Smooth muscle cell of the brain vasculature (primary cell): ENCODE results near the gene KBTBD12.
A peak's percentile ranks its signal among the peaks of the same experiment; 100 is the strongest.

Source experiments
- DNase-seq: peaks from one replicate; pipeline ENCODE4 v3.0.0-alpha.2; 2012; ENCODE audit warnings: low read depth, low spot score

The KBTBD12 gene

DNA sequence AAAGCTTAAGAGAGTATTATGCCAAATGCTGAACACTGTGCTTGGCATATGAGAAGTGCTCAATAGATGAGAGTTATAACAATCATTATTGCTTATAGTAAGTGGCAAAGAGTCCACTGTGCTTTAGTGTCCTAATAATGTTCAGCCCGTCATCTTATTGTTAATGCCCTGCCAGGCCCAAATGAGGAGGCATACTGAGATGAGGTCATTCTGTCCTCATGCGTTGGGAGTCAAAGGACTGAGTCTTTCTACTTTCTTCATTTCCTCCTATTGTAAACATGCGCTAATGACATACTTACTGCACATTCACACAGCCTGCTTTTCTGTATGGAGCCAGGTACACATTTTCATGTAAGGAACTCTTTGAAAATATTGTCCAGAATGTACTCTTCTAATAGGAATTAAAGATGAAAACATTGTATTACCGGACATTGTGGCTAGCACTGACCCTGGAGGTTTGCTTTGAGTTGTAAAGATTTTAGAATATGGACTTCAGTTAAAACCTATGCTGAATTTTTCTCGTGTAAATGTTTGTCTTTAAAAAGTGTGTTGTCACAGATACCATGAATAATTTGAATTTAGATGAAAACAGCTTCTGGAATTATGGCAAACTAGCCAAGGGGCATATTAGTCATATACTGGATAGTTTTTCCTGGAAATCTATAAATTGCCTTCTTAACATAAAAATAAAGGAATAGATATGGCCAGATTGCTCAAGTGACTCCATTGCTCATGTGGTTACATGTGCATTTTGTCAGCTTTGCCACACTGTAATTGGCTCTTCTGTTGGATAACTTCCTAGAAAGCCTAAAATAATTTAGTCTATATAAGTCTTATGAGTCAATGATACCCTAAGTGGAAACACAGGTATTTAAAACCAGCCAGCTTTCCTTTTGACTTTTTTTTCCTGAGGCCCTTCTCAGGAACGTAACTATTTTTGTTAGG lies 38.3 kb downstream of the KBTBD12 start:
- DNase-seq, result no peak

- no peak for DNase-seq
These were observed 39.6 kb downstream of the KBTBD12 start for GRCh38 chr3:127954640-127955039.

GRCh38 chr3:127955728-127956127 lies 40.7 kb downstream of the KBTBD12 start:
- no peak for DNase-seq

GRCh38 chr3:127959041-127959440 lies 44.0 kb downstream of the KBTBD12 start:
- no peak for DNase-seq

DNA sequence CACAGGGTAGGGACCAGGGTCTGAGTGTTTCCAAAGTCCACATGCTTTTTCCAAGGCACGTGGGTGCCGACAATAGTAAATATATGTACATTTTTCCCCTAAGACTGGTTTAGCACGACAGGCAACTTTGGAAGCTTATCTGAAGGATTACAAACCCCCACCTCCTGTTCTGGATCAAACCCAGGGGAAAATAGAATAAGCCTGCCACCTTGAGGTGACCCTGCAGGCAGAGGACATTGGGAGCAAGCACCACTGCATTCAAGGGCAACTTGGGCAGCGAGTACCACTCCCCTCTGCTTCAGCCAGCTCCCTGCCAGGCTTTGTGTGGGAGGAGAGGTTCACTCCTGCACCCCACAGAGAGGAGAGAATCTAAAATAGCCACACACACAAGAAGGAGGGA lies 44.8 kb downstream of the KBTBD12 start:
- DNase-seq, result peak; percentile 17

DNA sequence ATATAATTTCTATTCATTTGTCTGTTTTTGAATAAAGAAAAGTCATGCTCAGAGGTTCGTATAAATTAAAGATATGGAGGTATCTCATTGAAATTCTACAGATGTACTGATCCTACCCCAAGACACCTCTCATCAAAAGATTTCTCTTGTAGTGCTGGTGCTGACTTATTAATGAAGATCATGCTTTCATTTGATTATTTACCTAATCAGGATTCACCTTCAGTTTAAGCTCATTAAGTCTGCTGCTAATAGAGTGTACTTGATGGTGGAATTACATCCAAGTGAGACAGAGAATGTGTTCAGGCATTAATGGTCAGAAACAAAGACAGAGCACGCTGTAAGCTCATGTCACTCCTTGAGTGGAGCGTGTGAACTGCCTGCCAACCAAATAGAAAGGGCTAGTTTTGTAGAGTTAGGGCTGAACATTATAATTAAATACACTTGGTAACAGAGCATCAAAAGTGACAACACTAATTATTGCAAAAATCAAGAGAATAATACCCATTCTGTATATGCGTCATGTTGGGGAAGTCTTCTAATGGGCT lies 45.5 kb downstream of the KBTBD12 start:
- DNase-seq, result no peak

DNA sequence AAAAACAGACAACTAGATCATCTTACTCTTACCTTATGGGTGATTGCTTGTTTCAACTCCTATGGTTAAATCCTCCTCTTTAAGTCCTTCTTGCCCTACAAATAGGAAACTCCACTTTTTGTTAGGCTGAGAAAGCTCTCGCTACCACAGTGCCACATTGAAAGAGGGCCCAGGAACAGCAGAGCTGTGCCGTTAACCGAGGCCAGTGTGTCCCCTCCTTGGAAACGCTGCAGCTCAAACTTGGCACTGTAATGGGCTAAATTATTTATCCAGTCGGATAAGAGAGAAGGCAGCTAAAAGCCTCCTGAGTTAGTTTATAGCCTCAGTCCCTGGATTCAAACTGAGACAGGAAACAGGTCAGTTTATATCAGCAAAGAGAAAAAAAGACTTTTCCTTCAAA lies 46.1 kb downstream of the KBTBD12 start:
- DNase-seq, result no peak

GRCh38 chr3:127961963-127962362 lies 46.9 kb downstream of the KBTBD12 start:
- no peak for DNase-seq

DNA sequence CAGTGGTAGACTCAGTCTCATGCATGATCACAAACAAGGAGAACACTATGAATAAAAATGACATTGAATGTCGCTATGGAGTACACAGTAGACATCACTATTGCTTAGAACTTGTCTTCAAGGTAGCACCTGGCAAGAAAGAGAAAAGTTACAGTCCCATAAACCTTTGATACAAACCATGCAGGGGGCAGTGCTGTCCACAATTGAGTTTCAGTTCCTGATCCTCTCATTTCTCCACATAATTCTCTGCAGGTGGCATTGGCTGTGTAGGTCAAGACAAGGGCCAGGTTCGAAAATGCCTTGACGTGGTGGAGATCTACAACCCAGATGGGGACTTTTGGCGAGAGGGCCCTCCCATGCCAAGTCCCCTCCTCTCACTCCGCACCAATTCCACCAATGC lies 47.9 kb downstream of the KBTBD12 start:
- no peak for DNase-seq

- DNase-seq, result no peak
These were observed 49.0 kb downstream of the KBTBD12 start for GRCh38 chr3:127964053-127964452.

DNA sequence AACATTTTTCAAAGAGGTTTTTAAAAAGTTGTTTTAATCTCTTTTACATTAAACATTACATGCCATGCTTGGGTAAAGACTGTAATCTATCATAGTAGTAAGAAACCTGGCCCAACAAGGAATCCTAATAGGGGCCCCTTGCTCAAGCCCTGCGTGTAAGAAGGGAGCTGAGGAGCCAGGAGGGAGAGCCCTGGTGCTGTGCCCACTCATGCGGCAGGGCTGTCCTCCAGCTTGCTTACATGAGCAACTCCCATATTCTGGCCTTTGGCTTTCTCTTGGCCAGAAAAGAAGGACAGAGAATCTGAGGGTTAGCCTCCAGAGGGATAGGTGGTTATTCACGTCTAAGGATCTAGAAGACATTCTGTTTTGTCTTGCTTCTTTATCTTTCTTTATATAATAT lies 49.8 kb downstream of the KBTBD12 start:
- DNase-seq, result no peak

DNA sequence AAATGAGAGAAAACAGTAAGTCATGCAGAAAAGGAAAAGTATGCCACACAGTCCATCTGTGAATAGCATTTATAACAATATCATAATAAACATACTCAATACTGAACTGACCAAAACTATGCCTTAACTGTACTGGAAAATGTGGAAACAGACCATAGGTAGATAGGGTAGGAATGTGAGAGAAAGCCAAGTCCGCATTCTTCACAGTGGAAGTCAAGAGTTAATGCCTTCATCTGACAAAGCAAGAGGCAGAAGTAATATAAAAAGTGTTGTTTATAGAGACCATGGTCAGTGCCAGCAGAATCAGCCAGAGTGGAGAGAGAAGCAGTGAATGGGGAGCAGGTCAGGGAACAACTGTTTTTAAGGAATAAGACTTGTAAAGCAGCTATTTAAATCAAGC lies 52.3 kb downstream of the KBTBD12 start:
- no peak for DNase-seq

GRCh38 chr3:127970966-127971592 lies 56.0 kb downstream of the KBTBD12 start:
- DNase-seq, result peak; percentile 20

- no peak for DNase-seq
These were observed 59.2 kb downstream of the KBTBD12 start for GRCh38 chr3:127974226-127974625.

GRCh38 chr3:127975153-127976029 lies 60.4 kb downstream of the KBTBD12 start:
- no peak for DNase-seq

DNA sequence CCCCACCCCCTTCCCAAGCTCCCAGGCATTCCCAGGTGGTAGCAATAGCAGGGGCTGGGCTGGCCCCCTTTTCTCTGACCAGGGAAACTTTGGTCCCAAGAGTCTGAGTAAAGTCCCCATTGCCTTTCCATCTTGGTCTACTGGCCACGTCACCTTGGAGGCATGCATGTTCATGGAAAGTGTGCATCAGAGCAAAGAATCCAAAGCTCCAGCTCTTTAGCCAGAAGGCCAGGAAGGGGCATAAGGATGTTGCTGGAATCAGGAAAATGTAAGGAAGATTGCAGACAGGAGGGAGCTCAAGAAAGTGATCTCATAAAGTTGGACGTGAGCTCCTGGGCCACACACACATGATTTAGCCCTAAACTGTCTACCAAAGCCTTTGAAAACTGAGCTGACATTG lies 63.6 kb downstream of the KBTBD12 start:
- DNase-seq, result no peak

DNA sequence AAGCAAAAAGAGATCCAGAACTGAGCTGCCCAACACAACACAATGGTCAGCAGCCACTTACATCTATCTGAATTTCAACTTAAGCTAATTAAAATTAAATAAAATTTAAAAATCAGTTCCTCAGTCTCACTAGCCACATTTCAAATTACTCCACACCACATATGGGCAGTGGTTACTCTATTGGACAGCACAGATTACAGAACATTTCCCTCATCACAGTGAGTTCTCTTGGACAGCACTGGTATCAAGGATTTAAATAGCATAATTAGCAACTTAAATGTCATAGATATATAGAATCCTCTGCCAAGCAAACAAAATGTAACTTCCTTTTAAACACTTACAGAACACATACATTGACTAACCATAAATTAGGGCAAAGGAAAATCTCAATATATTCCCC lies 64.4 kb downstream of the KBTBD12 start:
- no peak for DNase-seq

DNA sequence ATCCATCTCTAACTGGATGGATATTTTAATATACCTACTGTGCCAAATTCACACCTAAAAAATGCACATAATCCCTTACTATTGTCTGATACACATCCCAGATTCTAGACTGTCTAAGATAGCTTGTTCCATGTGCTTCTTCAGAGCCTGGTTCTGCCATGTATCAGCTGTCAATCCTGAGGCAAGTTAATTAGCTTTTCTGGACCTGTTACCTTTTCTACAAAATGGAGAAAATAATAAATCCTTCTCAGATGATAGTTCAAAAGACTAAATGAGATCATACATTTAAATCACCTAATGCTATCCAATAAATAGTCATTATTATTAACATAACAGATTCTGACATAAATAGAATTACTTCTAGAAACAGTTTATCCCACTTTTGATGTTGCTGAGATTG lies 66.1 kb downstream of the KBTBD12 start:
- no peak for DNase-seq

- no peak for DNase-seq
These were observed 67.1 kb downstream of the KBTBD12 start for GRCh38 chr3:127982155-127982554.

DNA sequence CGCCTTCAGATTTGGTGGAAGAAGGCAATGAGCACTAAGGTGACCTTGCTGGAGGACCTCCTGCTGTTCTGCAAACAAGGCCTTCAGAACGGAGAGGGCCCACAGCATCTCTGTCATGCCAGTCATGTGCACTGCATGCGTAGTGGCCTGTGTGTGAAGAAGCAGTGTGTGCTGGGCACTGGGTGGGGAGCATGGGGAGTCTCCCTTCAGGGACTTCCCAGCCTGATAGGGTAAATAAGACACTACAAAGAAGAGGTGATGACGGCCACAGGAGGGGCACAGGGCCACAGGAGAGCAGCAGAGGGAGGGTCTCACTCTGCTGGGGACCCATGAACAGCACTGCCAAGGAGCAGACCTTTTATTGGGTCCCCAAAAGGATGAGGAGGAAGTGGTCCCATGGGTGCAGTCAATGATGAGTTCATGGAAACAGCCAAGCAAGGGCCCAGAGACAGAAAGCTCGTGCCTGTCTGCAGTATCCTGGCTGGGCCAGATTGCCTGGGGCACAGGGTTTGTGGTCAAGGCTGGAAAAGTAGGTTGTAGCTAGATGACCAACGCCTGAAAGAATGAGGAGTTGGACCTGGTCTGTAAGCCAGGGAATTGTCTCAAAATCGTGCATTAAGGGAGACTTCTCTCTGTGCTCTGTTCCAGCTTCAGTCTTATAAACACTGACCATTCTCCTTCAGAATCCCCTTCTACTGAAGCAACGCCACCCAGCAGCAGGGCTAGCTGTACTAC lies 69.4 kb downstream of the KBTBD12 start:
- DNase-seq, result no peak

DNA sequence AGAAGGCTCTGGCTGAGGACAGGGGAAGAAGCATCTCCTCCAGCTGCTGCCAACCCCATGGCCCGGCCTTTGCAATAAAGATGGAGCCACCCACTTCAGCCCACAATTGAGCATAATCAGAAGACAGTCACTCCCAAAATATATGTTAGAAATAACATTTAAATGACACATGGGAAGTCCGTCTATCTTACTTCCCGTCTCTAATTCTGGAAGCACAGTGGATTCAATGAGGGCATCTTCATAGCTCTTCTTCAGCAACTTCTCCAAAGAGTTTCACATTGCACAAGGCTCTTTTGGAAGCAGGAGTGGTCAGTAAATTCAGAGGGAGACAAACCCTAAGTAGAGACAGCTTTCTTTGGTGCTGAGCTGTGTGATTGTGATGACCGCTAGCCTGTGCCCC lies 70.2 kb downstream of the KBTBD12 start:
- DNase-seq, result no peak
